Measurements from ENCODE around the gene TRPM6. TPM values are rescaled to one million over a fixed set of nuclear protein-coding genes. Genes with fewer than 3 reads are reported as not detected.

Gene TRPM6
- polyA plus RNA-seq, 1 experiment = 0.01 TPM

DNA sequence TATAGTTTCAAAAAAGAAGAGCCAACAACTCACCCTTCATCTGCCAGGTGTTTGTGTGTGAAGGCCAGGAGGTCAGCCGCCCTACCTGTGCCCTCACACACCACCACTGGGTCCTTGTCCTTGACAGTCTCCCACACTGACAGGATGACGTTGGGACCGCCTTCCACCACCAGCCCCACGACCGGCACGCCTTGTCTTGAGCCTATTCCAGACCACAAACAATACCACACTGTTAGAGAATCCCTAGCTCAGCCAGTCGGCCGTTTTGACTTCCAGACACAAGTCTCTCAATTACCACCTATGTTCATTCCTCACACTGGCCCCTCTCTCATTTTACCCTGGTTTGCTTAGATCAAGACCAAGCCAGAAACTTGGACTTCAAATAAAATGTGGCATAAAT is 66.1 kb downstream of the TRPM6 start:
- ChIA-PET CTCF (no interaction called here), POLR2A (interaction anchor here (0.6 kb wide), 1 partner anchor 222 kb away, joined by 3 read pairs; no protein-coding TSS in a partner anchor)
- Histone ChIP-seq H3K27ac (ENCODE audit: low read depth, low read length) (no peak overlapping the region), H3K4me3 (ENCODE audit: low read depth, low read length) (no peak overlapping the region), H3K27me3 (ENCODE audit: control insufficient read depth, insufficient read depth, low read length) (no peaks in the 10 kb centered on the region), H3K9me3 (ENCODE audit: control insufficient read depth, insufficient read depth, low read length) (no peaks in the 10 kb centered on the region)
- DNase-seq (ENCODE audit: low read depth, low spot score) = no peak
- no peak for TF ChIP-seq CTCF (IDR thresholded peaks at IDR 0.05; ENCODE audit: low read depth, low read length)

GRCh38 chr9:74817816-74818215 is 69.9 kb downstream of the TRPM6 start:
- CTCF ChIA-PET = no interaction called here
- DNase-seq (ENCODE audit: low read depth, low spot score) = no peak
- H3K27ac ChIP-seq (ENCODE audit: low read depth, low read length) = no peak overlapping the region
- POLR2A ChIA-PET = no interaction called here
- H3K9me3 ChIP-seq (ENCODE audit: control insufficient read depth, insufficient read depth, low read length) = no peaks in the 10 kb centered on the region
- no peak overlapping the region for H3K4me3 ChIP-seq (ENCODE audit: low read depth, low read length)
- no peak for TF ChIP-seq CTCF (IDR thresholded peaks at IDR 0.05; ENCODE audit: low read depth, low read length)
- H3K27me3 ChIP-seq (ENCODE audit: control insufficient read depth, insufficient read depth, low read length) = no peaks in the 10 kb centered on the region

DNA sequence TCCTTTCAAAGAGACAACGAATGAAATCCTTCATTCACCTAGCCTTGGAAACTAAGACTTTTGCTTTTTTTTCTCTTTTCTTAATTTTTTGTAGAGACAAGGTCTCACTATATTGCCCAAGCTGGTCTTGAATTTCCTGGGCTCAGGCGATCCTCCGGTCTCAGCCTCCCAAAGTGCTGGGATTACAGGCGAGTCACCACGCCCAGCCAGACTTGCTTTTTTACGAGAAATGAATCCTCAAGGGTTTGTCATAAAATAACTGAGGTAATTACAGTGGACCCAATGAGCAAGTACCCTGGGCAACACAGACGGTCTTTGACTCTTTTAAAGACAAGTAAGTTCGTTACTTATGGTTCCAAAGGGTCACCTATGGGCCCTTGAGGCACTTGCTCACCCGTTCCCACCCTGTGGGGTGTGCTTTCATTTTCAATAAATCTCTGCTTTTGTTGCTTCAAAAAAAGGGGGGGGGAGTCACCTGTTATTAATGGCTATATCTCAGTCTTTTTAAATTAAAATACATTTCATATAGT is 70.4 kb downstream of the TRPM6 start:
- no peak overlapping the region for H3K27ac ChIP-seq (ENCODE audit: low read depth, low read length)
- H3K9me3 ChIP-seq (ENCODE audit: control insufficient read depth, insufficient read depth, low read length) = no peaks in the 10 kb centered on the region
- DNase-seq (ENCODE audit: low read depth, low spot score) = no peak
- POLR2A ChIA-PET = no interaction called here
- no peak overlapping the region for H3K4me3 ChIP-seq (ENCODE audit: low read depth, low read length)
- TF ChIP-seq CTCF (IDR thresholded peaks at IDR 0.05; ENCODE audit: low read depth, low read length) = no peak
- no peaks in the 10 kb centered on the region for H3K27me3 ChIP-seq (ENCODE audit: control insufficient read depth, insufficient read depth, low read length)
- CTCF ChIA-PET = no interaction called here

GRCh38 chr9:74810200-74810599 is 77.5 kb downstream of the TRPM6 start:
- no peak for DNase-seq (ENCODE audit: low read depth, low spot score)
- Histone ChIP-seq H3K9me3 (ENCODE audit: control insufficient read depth, insufficient read depth, low read length) (no peaks in the 10 kb centered on the region), H3K27ac (ENCODE audit: low read depth, low read length) (no peak overlapping the region), H3K4me3 (ENCODE audit: low read depth, low read length) (no peak overlapping the region), H3K27me3 (ENCODE audit: control insufficient read depth, insufficient read depth, low read length) (no peaks in the 10 kb centered on the region)
- POLR2A ChIA-PET = no interaction called here
- CTCF ChIA-PET = interaction anchor here (0.6 kb wide), 1 partner anchor 1624 kb away, joined by 4 read pairs; no protein-coding TSS in a partner anchor
- TF ChIP-seq CTCF (IDR thresholded peaks at IDR 0.05; ENCODE audit: low read depth, low read length) = no peak

GRCh38 chr9:74804018-74804385 is 83.7 kb downstream of the TRPM6 start:
- no peak overlapping the region for H3K27ac ChIP-seq (ENCODE audit: low read depth, low read length)
- DNase-seq (ENCODE audit: low read depth, low spot score) = no peak
- H3K9me3 ChIP-seq (ENCODE audit: control insufficient read depth, insufficient read depth, low read length) = no peaks in the 10 kb centered on the region
- H3K27me3 ChIP-seq (ENCODE audit: control insufficient read depth, insufficient read depth, low read length) = no peaks in the 10 kb centered on the region
- ChIA-PET CTCF (no interaction called here), POLR2A (no interaction called here)
- TF ChIP-seq CTCF (IDR thresholded peaks at IDR 0.05; ENCODE audit: low read depth, low read length) = no peak
- no peak overlapping the region for H3K4me3 ChIP-seq (ENCODE audit: low read depth, low read length)
